Ovary (tissue), 9 donors: ENCODE results near the gene KLRG1. TPM values are rescaled to one million over a fixed set of nuclear protein-coding genes. Genes with fewer than 3 reads are reported as not detected.

Source experiments
- DNase-seq, 5 donors: peaks; one replicate each; pipeline ENCODE4 v3.0.0-alpha.2; 2019 to 2020
- H3K27ac ChIP-seq, 2 donors: fragments of 200-600 bp; one replicate each; pipeline versions ENCODE4 v1.5.1 to v1.8.0; 2019 to 2022
- H3K27me3 ChIP-seq: fragments of 200-600 bp; one replicate; pipeline ENCODE4 v1.8.0; 2022
- H3K36me3 ChIP-seq: fragments of 200-600 bp; sonication (generic); one replicate; pipeline ENCODE4 v1.5.1; 2019
- H3K4me1 ChIP-seq: one replicate; pipeline ENCODE4 v1.8.1; 2013; ENCODE audit warnings: mild to moderate bottlenecking, moderate library complexity; ENCODE audit not compliant: insufficient read depth
- H3K4me3 ChIP-seq: fragments of 200-600 bp; sonication (generic); one replicate; pipeline ENCODE4 v1.5.1; 2017
- H3K9me3 ChIP-seq, 2 donors: fragments of 200-600 bp in 1 of 2; sonication (generic) in 1 of 2; one replicate each; pipeline versions ENCODE4 v1.5.1 to v1.8.1; 2013 to 2019; ENCODE audit warnings: mild to moderate bottlenecking in 1 of 2, moderate library complexity in 1 of 2
- CTCF ChIP-seq, 3 donors: fragments of 450-650 bp in 2 of 3; fragments of 200-600 bp in 1 of 3; IDR thresholded peaks; one replicate each; pipeline versions ENCODE4 v1.5.1 to v1.8.0; 2016 to 2022; ENCODE audit warnings: antibody characterized with exemption in 3 of 3, mild to moderate bottlenecking in 1 of 3
- EP300 ChIP-seq: sonication (generic); formaldehyde crosslinking; IDR thresholded peaks from one replicate; pipeline ENCODE4 v1.6.1; 2017; ENCODE audit warnings: antibody characterized with exemption
- POLR2A ChIP-seq: fragments of 450-650 bp; IDR thresholded peaks from one replicate; pipeline ENCODE4 v1.6.1; 2017; ENCODE audit warnings: antibody characterized with exemption, mild to moderate bottlenecking, moderate library complexity
- WGBS, 3 donors: extraction: QIAGEN DNeasy Blood & Tissue Kit in 1 of 3; methylation state at CpG; one replicate each; pipeline versions ENCODE4 v1.1.5 to v1.1.7; 2013 to 2017; 5-methylcytosine and 5-hydroxymethylcytosine counted together
- intact Hi-C, 4 donors: fragments of 100-400 bp; cut with DNase I; formaldehyde crosslinking; loops; one replicate each; pipeline versions ENCODE4 v1.11.0 to v1.15.1; 2022 to 2023
- polyA plus RNA-seq, 2 donors: library from polyadenylated mRNA; stranded (reverse); fragments of 200-250 nt in 1 of 2; fragments of 350-450 nt in 1 of 2; fragmentation: Illumina TruSeq in 1 of 2; extraction: RNeasy Lipid Tissue Mini Kit (QIAGEN cat#74804) in 1 of 2; gene quantifications; one replicate each; pipeline ENCODE4 v1.2.3, GENCODE V29; 2013 to 2014
- total RNA-seq, 7 donors: library from RNA; depleted of rRNA in 2 of 7; stranded (reverse); fragments of >200 nt in 2 of 7; fragmentation: NEBNext Ultra II Directional in 3 of 7; extraction: Animal tissue kit (Norgen Biotek cat#: 25700) in 3 of 7; gene quantifications; one replicate each; pipeline versions ENCODE4 v1.1.0 to v1.2.4, GENCODE V29; 2016 to 2023
- donor health status: DM: no; HTN: no; CAD: no; lungs with moderate emphysema.
- donor health status: DM: no; HTN: no; CAD: no.
- donor health status: Bipolar disorder and iron deficiency.
- donor health status: DM: yes; HTN: yes; CAD: no.
- donor health status: DM: no; HTN: no; CAD: no.
- donor health status: DM: yes; HTN: yes; CAD: no.

The KLRG1 gene
- total and polyA plus RNA-seq, 9 donors, result 0.42 to 4.3 (median 1.1) TPM

GRCh38 chr12:9027161-9028059 lies 38.1 kb downstream of the KLRG1 start:
- Histone ChIP-seq H3K4me1 (no peaks in the 10 kb centered on the region), H3K27me3 (no peaks in the 10 kb centered on the region), H3K9me3 (no peaks in the 10 kb centered on the region), H3K27ac (no peak overlapping the region), H3K4me3 (no peak overlapping the region), H3K36me3 (no peaks in the 10 kb centered on the region)
- DNase-seq, result no peak
- no peak for TF ChIP-seq CTCF (IDR thresholded peaks at IDR 0.05)
- no peak for TF ChIP-seq EP300
- no peak for TF ChIP-seq POLR2A
- 90 to 93% (median 92%) methylated on average over 7 of the region's 7 CpGs for WGBS, 3 donors
- intact Hi-C loops, result no loop called here

- intact Hi-C loops, result loop anchor here in 3 of 4 donors (5.0 to 10.0 kb wide), 2 partner anchors 73 to 76 kb away; no protein-coding TSS in a partner anchor
- H3K4me3 ChIP-seq, result no peak overlapping the region
- H3K27me3 ChIP-seq, result no peaks in the 10 kb centered on the region
- no peaks in the 10 kb centered on the region for H3K36me3 ChIP-seq
- 72 to 77% (median 75%) methylated on average over 2 of the region's 2 CpGs for WGBS, 3 donors
- TF ChIP-seq EP300 (no peak), POLR2A (no peak), CTCF (IDR thresholded peaks at IDR 0.05) (no peak)
- H3K27ac ChIP-seq, result no peak overlapping the region
- no peak for DNase-seq
- no peaks in the 10 kb centered on the region for H3K9me3 ChIP-seq
- no peaks in the 10 kb centered on the region for H3K4me1 ChIP-seq
These were observed 41.4 kb downstream of the KLRG1 start for GRCh38 chr12:9030776-9031175.

- intact Hi-C loops, result loop anchor here in 3 of 4 donors (5.0 to 10.0 kb wide), 2 partner anchors 75 to 78 kb away; no protein-coding TSS in a partner anchor
- H3K4me3 ChIP-seq, result no peak overlapping the region
- no peak overlapping the region for H3K27ac ChIP-seq
- H3K9me3 ChIP-seq, result no peaks in the 10 kb centered on the region
- DNase-seq, result no peak
- no peaks in the 10 kb centered on the region for H3K27me3 ChIP-seq
- TF ChIP-seq CTCF (IDR thresholded peaks at IDR 0.05), result no peak
- TF ChIP-seq POLR2A, result no peak
- TF ChIP-seq EP300, result no peak
- H3K36me3 ChIP-seq, result no peaks in the 10 kb centered on the region
- 81 to 85% (median 81%) methylated on average over 5 of the region's 5 CpGs for WGBS, 3 donors
- no peaks in the 10 kb centered on the region for H3K4me1 ChIP-seq
These were observed 43.0 kb downstream of the KLRG1 start for GRCh38 chr12:9032202-9032964.

- DNase-seq, result no peak
- H3K9me3 ChIP-seq, result no peaks in the 10 kb centered on the region
- intact Hi-C loops, result loop anchor here in 3 of 4 donors (5.0 to 10.0 kb wide), 2 partner anchors 76 to 79 kb away; no protein-coding TSS in a partner anchor
- H3K27me3 ChIP-seq, result no peaks in the 10 kb centered on the region
- H3K36me3 ChIP-seq, result no peaks in the 10 kb centered on the region
- H3K27ac ChIP-seq, result no peak overlapping the region
- TF ChIP-seq EP300 (no peak), CTCF (IDR thresholded peaks at IDR 0.05) (no peak), POLR2A (no peak)
- H3K4me3 ChIP-seq, result no peak overlapping the region
- 94 to 100% (median 100%) methylated on average over 2 of the region's 2 CpGs for WGBS, 3 donors
- no peaks in the 10 kb centered on the region for H3K4me1 ChIP-seq
These were observed 44.0 kb downstream of the KLRG1 start for GRCh38 chr12:9033265-9033887.
